Measurements from ENCODE around the gene RSBN1L. TPM values are rescaled to one million over a fixed set of nuclear protein-coding genes. Genes with fewer than 3 reads are reported as not detected.

The RSBN1L gene
- total RNA-seq, 1 experiment from 2014 or later: 15.5 TPM

GRCh38 chr7:77783111-77783510, 86.9 kb downstream of the RSBN1L start:
- H3K27ac ChIP-seq (ENCODE audit: low read depth, low read length): no peak overlapping the region
- H3K36me3 ChIP-seq (ENCODE audit: control insufficient read depth in 1 of 2, insufficient read depth in 2 of 2, low read length in 2 of 2): peaks cover 5 to 6% of the 10 kb centered on the region in 2 experiments; a peak in 1 of 4 replicates
- TF ChIP-seq ZFX (IDR thresholded peaks at IDR 0.05) (no peak), TCF7L2 (IDR thresholded peaks at IDR 0.05; ENCODE audit: borderline replicate concordance, extremely low read depth, insufficient read depth, insufficient read length) (no peak), SRF (IDR thresholded peaks at IDR 0.05; ENCODE audit: low read depth) (no peak), EGR1 (IDR thresholded peaks at IDR 0.05; ENCODE audit: low read depth) (no peak), MAX (IDR thresholded peaks at IDR 0.05) (no peak), CTCF (IDR thresholded peaks at IDR 0.05 in 2 of 3, conservative IDR thresholded peaks at IDR 0.05 in 1 of 3; ENCODE audit: borderline replicate concordance in 1 of 3, insufficient read depth in 1 of 3, low read depth in 2 of 3, low read length in 2 of 3) (no peak), POLR2AphosphoS5 (IDR thresholded peaks at IDR 0.05; ENCODE audit: low read depth, low read length) (no peak), YY1 (IDR thresholded peaks at IDR 0.05; ENCODE audit: extremely low read depth, insufficient replicate concordance, low read depth, low read length) (no peak), EZH2 (IDR thresholded peaks at IDR 0.05) (no peak), CBX3 (IDR thresholded peaks at IDR 0.05; ENCODE audit: low read depth) (no peak), ZNF274 (IDR thresholded peaks at IDR 0.05; ENCODE audit: low read depth, low read length) (no peak), SP1 (IDR thresholded peaks at IDR 0.05; ENCODE audit: low read depth) (no peak)
- BruUV-seq (replicated peaks): no TSS peak
- no peak overlapping the region for H2AFZ ChIP-seq (ENCODE audit: low read depth, low read length, poor library complexity, severe bottlenecking)
- DNase-seq (ENCODE audit: low read depth, low spot score) (no peak), ATAC-seq (no peak)
- no peaks in the 10 kb centered on the region for H3K9me3 ChIP-seq (ENCODE audit: control insufficient read depth in 1 of 2, insufficient read depth in 1 of 2, low read depth in 1 of 2, low read length in 2 of 2)
- POLR2A ChIA-PET: no interaction called here
- H3K4me1 ChIP-seq (ENCODE audit: control insufficient read depth in 1 of 2, insufficient read depth in 2 of 2, low read length in 2 of 2): no peaks in the 10 kb centered on the region
- no peaks in the 10 kb centered on the region for H3K27me3 ChIP-seq (ENCODE audit: insufficient read depth, low read length)
- H3K4me2 ChIP-seq (ENCODE audit: low read length): no peak overlapping the region
- H3K4me3 ChIP-seq (replicated peaks in 1 of 2; ENCODE audit: low read depth in 1 of 2, low read length in 2 of 2): no peak overlapping the region
- H3K79me2 ChIP-seq (ENCODE audit: insufficient read depth, low read length): no peaks in the 10 kb centered on the region
- CTCF ChIA-PET: interaction anchor here (1.0 kb wide), 1 partner anchor 257 kb away, joined by 3 read pairs; no protein-coding TSS in a partner anchor
- H4K20me1 ChIP-seq (ENCODE audit: insufficient read depth): no peaks in the 10 kb centered on the region
- no peaks in the 10 kb centered on the region for H3K9me2 ChIP-seq (ENCODE audit: insufficient read depth)
- intact Hi-C loops (cut with micrococcal nuclease): no loop called here
- RAD21 ChIA-PET (ENCODE audit: low non-redundant PET in 1 of 2, low total read pairs in 2 of 2, uncharacterized antibody in 2 of 2, unreplicated experiment in 2 of 2): no interaction called here
- no peak overlapping the region for H3K9ac ChIP-seq (ENCODE audit: low read length)

Data from HCT116 (cell line).